Fibroblast of skin of back (primary cell): ENCODE measurements around the gene TRIM21. TPM values are rescaled to one million over a fixed set of nuclear protein-coding genes. Genes with fewer than 3 reads are reported as not detected.
"Not testable (repeated sequence)": the region's sequence is repeated elsewhere in the genome, so short reads cannot be mapped to it uniquely, and the experiment has no call there.

Source experiments
- DNase-seq: peaks from one replicate; pipeline ENCODE4 v3.0.0-alpha.2; 2013
- polyA plus RNA-seq, 2 experiments: library from polyadenylated mRNA; unstranded; fragments of 120-200 nt; gene quantifications; one replicate each; pipeline ENCODE4 v1.2.1, GENCODE V29; 2013; ENCODE audit not compliant: insufficient read length in 2 of 2

TRIM21 gene
- 15.4 TPM for polyA plus RNA-seq (2013, experiment 1 of 2; ENCODE audit: insufficient read length)
- polyA plus RNA-seq (2013, experiment 2 of 2; ENCODE audit: insufficient read length), result 16.0 TPM

GRCh38 chr11:4393209-4393857 is at the start of gene TRIM21:
Gene TRIM21, minus strand, starts transcription at chr11:4393702. Its CDS starts 3,293 bp downstream, at chr11:4390409.
- peak; percentile 84 for DNase-seq

- DNase-seq, result no peak
Observed at GRCh38 chr11:4441515-4441914, 48.0 kb upstream of the TRIM21 start.

GRCh38 chr11:4436411-4436810 is 42.9 kb upstream of the TRIM21 start:
- no peak for DNase-seq

GRCh38 chr11:4433856-4434255 is 40.4 kb upstream of the TRIM21 start:
- DNase-seq, result no peak

GRCh38 chr11:4430051-4430450 is 36.5 kb upstream of the TRIM21 start:
- no peak for DNase-seq

- no peak for DNase-seq
Observed at GRCh38 chr11:4418403-4418802, 24.9 kb upstream of the TRIM21 start.

GRCh38 chr11:4416816-4417215 is 23.3 kb upstream of the TRIM21 start:
- no peak for DNase-seq

- DNase-seq, result no peak
Observed at GRCh38 chr11:4416306-4416705, 22.8 kb upstream of the TRIM21 start.

- not testable (repeated sequence) for DNase-seq
Observed at GRCh38 chr11:4406206-4406605, 12.7 kb upstream of the TRIM21 start.

- DNase-seq, result no peak
Observed at GRCh38 chr11:4393858-4394223, 339 bp upstream of the TRIM21 start.

- DNase-seq, result no peak
Observed at GRCh38 chr11:4388221-4388620, 5.3 kb downstream of the TRIM21 start.

- DNase-seq, result no peak
Observed at GRCh38 chr11:4385978-4386740, 7.3 kb downstream of the TRIM21 start.

- DNase-seq, result no peak
Observed at GRCh38 chr11:4381901-4382300, 11.6 kb downstream of the TRIM21 start.

GRCh38 chr11:4375431-4376140 is 17.9 kb downstream of the TRIM21 start:
- no peak for DNase-seq

GRCh38 chr11:4370166-4370565 is 23.3 kb downstream of the TRIM21 start:
- no peak for DNase-seq

- no peak for DNase-seq
Observed at GRCh38 chr11:4368286-4368685, 25.2 kb downstream of the TRIM21 start, which contains the start of gene OR52B4. Gene OR52B4, minus strand, starts transcription at chr11:4368386. Its CDS starts 91 bp downstream, at chr11:4368295.

- not testable (repeated sequence) for DNase-seq
Observed at GRCh38 chr11:4348142-4348541, 45.4 kb downstream of the TRIM21 start.

GRCh38 chr11:4345366-4345765 is 48.1 kb downstream of the TRIM21 start:
- DNase-seq, result not testable (repeated sequence)
